Measurements from ENCODE around the gene SKOR2. TPM values are rescaled to one million over a fixed set of nuclear protein-coding genes. Genes with fewer than 3 reads are reported as not detected.
A peak's percentile ranks its signal among the peaks of the same experiment; 100 is the strongest.

The SKOR2 gene, protein sequence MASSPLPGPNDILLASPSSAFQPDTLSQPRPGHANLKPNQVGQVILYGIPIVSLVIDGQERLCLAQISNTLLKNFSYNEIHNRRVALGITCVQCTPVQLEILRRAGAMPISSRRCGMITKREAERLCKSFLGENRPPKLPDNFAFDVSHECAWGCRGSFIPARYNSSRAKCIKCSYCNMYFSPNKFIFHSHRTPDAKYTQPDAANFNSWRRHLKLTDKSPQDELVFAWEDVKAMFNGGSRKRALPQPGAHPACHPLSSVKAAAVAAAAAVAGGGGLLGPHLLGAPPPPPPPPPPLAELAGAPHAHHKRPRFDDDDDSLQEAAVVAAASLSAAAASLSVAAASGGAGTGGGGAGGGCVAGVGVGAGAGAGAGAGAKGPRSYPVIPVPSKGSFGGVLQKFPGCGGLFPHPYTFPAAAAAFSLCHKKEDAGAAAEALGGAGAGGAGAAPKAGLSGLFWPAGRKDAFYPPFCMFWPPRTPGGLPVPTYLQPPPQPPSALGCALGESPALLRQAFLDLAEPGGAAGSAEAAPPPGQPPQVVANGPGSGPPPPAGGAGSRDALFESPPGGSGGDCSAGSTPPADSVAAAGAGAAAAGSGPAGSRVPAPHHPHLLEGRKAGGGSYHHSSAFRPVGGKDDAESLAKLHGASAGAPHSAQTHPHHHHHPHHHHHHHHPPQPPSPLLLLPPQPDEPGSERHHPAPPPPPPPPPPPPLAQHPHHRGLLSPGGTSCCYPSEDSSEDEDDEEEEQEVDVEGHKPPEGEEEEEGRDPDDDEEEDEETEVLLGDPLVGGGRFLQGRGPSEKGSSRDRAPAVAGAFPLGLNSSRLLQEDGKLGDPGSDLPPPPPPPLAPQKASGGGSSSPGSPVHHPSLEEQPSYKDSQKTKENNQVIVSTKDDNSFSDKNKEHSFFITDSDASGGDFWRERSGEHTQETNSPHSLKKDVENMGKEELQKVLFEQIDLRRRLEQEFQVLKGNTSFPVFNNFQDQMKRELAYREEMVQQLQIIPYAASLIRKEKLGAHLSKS
- total RNA-seq (2012; rRNA removed): not detected in 2 replicates

DNA sequence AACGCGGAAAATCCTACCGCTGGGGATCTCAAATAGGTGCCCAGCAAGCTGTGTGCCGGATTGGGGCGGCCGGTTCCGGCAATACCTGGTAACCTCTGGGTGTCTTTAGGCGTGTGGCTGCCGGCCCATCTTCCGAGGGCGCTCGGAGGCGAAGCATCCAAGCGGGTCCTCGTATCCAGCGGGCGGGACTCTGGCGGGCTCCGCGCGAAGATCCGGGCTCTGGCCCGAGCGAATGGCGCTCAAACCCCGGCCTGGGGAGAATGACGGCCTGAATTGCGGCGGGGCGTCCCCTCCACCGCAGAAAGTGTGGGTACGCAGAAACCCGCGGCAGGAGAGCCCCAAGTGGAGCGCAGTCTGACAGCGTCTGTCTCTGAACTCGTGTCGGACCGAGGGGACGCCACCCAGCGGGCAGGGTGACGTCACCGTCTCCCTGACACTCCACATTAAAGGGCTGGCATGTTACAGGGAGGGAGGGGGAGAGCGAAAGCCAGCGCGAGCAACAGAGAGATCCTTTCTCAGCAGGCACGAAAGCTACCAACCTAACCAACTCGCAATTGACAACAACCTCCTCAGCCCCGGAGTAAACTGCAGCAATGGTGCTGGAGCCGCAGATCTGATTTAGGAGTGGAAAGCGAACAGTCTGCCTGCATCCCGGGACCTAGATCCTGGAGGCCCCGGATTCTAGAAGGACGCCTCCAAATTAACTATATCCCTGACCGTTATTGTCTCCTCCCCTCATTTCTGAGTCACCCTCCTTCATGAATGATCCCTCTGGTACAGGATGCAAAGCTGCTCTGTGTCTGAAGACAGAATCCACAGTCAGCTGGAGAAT is at the start of gene SKOR2:
SKOR2 (minus strand) TSS at position 372 of the 832 bp plus-strand sequence. CDS start 2,477 bp downstream, outside the sequence.
- Histone ChIP-seq H3K9ac (ENCODE audit: low read depth, low read length) (no peak within 1 kb of the TSS), H3K4me3 (ENCODE audit: low read length) (peak within 1 kb of the TSS; percentile 43), H3K27me3 (ENCODE audit: control insufficient read depth, insufficient read depth, low read length) (peaks cover 88% of the 10 kb centered on the region)

DNA sequence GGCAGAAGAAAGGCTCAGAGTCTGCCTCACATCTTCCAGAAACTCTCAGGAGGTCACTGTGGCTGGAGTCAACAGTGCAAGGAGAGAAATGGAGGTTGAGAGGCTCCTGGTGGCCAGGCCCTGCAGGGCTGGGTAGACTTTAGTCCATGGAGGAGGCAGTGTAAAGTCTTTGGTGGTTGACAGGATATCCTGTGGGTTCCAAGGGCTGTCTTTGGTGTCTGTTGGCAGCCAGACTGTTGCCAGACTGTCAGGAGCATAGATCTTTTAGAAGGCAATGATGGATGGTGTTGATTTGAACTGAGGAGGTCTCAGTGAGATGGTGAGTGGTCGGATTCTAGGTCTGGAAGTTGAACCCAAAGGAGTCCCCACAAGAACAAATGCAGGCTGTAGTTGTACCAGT is 45.0 kb upstream of the SKOR2 start:
- no peak overlapping the region for H3K4me3 ChIP-seq (ENCODE audit: low read length)
- H3K9me3 ChIP-seq (replicated peaks; ENCODE audit: low read length): no peaks in the 10 kb centered on the region
- H3K4me2 ChIP-seq (ENCODE audit: low read length): no peak overlapping the region
- H3K9ac ChIP-seq (ENCODE audit: low read depth, low read length): no peak overlapping the region
- no peaks in the 10 kb centered on the region for H3K36me3 ChIP-seq (ENCODE audit: insufficient read depth, low read length)
- peaks cover 8% of the 10 kb centered on the region for H3K4me1 ChIP-seq (ENCODE audit: control insufficient read depth, insufficient read depth, low read length)
- no peaks in the 10 kb centered on the region for H3K27me3 ChIP-seq (ENCODE audit: control insufficient read depth, insufficient read depth, low read length)

More for the DNA sequence above, at the start of gene SKOR2:
- H3K9me3 ChIP-seq (replicated peaks; ENCODE audit: low read length): peaks cover 3% of the 10 kb centered on the region
- no peaks in the 10 kb centered on the region for H3K36me3 ChIP-seq (ENCODE audit: insufficient read depth, low read length)
- H3K4me1 ChIP-seq (ENCODE audit: control insufficient read depth, insufficient read depth, low read length): peaks cover 7% of the 10 kb centered on the region
- peak within 1 kb of the TSS; percentile 77 for H3K4me2 ChIP-seq (ENCODE audit: low read length)

DNA sequence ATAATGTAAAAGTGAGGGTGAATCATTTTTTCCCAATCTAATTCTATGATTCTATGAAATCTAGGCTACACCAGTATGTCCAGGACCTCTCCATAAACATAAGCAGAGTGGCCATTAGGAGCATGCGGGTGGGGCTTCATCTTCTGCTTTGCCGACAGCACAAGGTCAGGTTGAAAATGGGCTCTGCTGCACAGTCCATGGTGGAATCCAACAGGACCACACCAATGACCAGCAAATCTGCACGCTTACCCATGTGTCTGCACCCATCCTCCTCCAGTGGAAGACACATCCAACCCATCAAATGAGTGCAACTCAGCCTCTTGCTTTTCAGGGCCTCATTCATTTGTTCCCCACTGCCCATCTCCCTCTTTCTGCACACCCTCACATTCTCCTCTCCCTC is 43.3 kb upstream of the SKOR2 start:
- no peaks in the 10 kb centered on the region for H3K27me3 ChIP-seq (ENCODE audit: control insufficient read depth, insufficient read depth, low read length)
- peaks cover 8% of the 10 kb centered on the region for H3K4me1 ChIP-seq (ENCODE audit: control insufficient read depth, insufficient read depth, low read length)
- no peak overlapping the region for H3K9ac ChIP-seq (ENCODE audit: low read depth, low read length)
- H3K9me3 ChIP-seq (replicated peaks; ENCODE audit: low read length): no peaks in the 10 kb centered on the region
- H3K4me3 ChIP-seq (ENCODE audit: low read length): no peak overlapping the region
- no peak overlapping the region for H3K4me2 ChIP-seq (ENCODE audit: low read length)
- H3K36me3 ChIP-seq (ENCODE audit: insufficient read depth, low read length): no peaks in the 10 kb centered on the region

DNA sequence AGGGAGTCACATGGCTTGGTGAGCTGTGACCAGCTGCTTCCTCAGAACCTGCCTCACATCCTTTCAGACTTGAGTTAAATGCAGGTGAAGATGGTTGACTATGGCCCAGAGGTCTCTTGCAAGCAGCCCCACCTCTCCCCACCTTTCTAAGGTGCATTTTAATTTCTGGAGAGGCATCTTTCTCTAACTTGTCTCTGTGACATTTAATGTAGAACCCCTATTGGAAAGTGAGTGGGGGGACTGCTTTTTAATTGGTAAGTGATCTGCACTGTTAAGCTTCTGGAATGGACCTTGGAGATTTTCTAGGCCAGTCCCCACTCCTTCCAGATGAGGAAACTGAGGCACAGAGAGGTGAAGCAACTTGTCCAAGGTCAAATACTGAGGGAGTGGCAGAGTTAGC is 37.3 kb upstream of the SKOR2 start:
- Histone ChIP-seq H3K9me3 (replicated peaks; ENCODE audit: low read length) (no peaks in the 10 kb centered on the region), H3K4me3 (ENCODE audit: low read length) (no peak overlapping the region), H3K9ac (ENCODE audit: low read depth, low read length) (no peak overlapping the region)

DNA sequence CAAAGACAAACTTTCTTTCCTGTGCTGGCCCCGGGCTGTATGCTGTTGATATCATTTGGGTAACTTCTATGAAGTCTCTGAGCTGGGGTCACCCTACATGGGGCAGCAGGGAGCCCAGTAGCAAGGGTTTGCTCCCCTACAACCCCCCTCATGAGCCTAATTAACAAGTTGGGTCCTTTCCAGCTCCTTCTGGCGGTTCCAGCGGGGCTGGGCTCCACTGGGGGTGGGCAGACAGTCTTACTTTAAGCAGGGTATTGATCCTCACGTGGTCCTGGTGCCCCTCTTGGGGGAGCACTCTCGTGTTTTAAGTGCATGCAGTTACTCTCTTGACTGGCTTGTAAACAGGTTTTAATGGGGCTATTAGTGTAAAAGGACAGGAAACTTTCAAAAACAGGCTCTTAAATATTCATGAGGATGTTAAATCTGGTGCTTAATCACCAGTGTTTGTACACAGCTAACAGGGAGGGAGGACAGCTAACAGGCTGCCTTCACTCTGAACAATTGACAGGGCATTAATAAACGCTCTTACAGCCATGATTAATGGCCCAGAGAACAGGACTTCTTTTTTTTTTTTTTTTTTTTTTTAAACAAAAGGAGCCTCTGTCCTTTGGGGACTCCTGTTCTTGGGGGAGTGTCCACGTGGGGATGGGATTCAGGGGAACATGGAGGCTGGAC is 36.6 kb upstream of the SKOR2 start:
- Histone ChIP-seq H3K9ac (ENCODE audit: low read depth, low read length) (no peak overlapping the region), H3K4me3 (ENCODE audit: low read length) (no peak overlapping the region), H3K4me1 (ENCODE audit: control insufficient read depth, insufficient read depth, low read length) (peaks cover 5% of the 10 kb centered on the region), H3K4me2 (ENCODE audit: low read length) (no peak overlapping the region), H3K36me3 (ENCODE audit: insufficient read depth, low read length) (peaks cover 9% of the 10 kb centered on the region), H3K27me3 (ENCODE audit: control insufficient read depth, insufficient read depth, low read length) (no peaks in the 10 kb centered on the region), H3K9me3 (replicated peaks; ENCODE audit: low read length) (no peaks in the 10 kb centered on the region)

More for the DNA sequence above, 37.3 kb upstream of the SKOR2 start:
- H3K4me1 ChIP-seq (ENCODE audit: control insufficient read depth, insufficient read depth, low read length): peaks cover 5% of the 10 kb centered on the region
- no peaks in the 10 kb centered on the region for H3K27me3 ChIP-seq (ENCODE audit: control insufficient read depth, insufficient read depth, low read length)
- peaks cover 2% of the 10 kb centered on the region for H3K36me3 ChIP-seq (ENCODE audit: insufficient read depth, low read length)
- H3K4me2 ChIP-seq (ENCODE audit: low read length): no peak overlapping the region

DNA sequence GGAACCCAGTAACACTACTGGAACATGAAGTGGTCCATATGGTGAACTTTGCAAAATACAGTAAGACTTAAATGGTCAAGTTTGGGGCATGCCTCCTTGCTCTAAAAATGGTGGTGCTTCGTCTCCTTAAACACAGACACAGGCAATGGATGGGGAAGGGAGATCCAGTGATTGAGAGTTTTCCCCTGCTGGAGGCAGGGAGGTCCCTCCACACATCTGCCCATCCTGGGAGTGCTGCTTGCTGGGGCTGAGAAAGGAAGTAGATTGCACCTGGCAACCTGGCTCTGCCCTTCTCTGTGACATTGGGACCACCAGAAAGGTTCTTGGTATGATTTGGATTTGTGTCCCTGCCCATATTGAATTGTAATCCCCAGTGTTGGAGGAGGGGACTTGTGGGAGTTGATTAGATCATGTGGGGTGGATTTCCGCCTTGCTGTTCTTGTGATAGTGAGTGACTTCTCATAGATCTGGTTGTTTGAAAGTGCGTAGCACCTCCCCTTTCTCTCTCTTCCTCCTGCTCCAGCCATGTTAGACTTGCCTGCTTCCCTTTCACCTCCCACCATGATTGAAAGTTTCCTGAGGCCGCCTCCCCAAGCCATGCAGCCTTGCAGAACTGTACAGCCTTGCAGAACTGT is 35.4 kb upstream of the SKOR2 start:
- Histone ChIP-seq H3K4me2 (ENCODE audit: low read length) (no peak overlapping the region), H3K36me3 (ENCODE audit: insufficient read depth, low read length) (peaks cover 16% of the 10 kb centered on the region), H3K4me3 (ENCODE audit: low read length) (no peak overlapping the region), H3K9me3 (replicated peaks; ENCODE audit: low read length) (no peaks in the 10 kb centered on the region), H3K4me1 (ENCODE audit: control insufficient read depth, insufficient read depth, low read length) (no peaks in the 10 kb centered on the region), H3K9ac (ENCODE audit: low read depth, low read length) (no peak overlapping the region), H3K27me3 (ENCODE audit: control insufficient read depth, insufficient read depth, low read length) (no peaks in the 10 kb centered on the region)

DNA sequence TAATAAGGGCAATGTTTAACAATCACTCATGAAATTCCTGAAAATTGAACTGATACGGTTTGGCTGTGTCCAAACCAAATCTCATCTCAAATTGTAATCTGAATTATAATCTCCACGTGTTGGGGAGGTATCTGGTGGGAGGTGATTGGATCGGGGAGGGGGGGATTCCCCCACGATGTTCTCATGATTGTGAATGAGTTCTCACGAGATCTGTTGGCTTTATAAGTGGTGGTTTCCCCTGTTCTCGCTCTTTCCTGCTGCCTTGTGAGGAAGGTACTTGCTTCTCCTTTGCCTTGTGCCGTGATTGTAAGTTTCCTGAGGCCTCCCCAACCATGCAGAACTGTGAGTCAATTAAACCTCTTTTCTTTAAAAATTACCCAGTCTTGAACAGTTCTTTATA is 34.0 kb upstream of the SKOR2 start:
- no peak overlapping the region for H3K4me3 ChIP-seq (ENCODE audit: low read length)
- no peak overlapping the region for H3K4me2 ChIP-seq (ENCODE audit: low read length)
- no peaks in the 10 kb centered on the region for H3K9me3 ChIP-seq (replicated peaks; ENCODE audit: low read length)
- H3K27me3 ChIP-seq (ENCODE audit: control insufficient read depth, insufficient read depth, low read length): no peaks in the 10 kb centered on the region
- no peaks in the 10 kb centered on the region for H3K4me1 ChIP-seq (ENCODE audit: control insufficient read depth, insufficient read depth, low read length)
- H3K36me3 ChIP-seq (ENCODE audit: insufficient read depth, low read length): peaks cover 16% of the 10 kb centered on the region
- H3K9ac ChIP-seq (ENCODE audit: low read depth, low read length): no peak overlapping the region

DNA sequence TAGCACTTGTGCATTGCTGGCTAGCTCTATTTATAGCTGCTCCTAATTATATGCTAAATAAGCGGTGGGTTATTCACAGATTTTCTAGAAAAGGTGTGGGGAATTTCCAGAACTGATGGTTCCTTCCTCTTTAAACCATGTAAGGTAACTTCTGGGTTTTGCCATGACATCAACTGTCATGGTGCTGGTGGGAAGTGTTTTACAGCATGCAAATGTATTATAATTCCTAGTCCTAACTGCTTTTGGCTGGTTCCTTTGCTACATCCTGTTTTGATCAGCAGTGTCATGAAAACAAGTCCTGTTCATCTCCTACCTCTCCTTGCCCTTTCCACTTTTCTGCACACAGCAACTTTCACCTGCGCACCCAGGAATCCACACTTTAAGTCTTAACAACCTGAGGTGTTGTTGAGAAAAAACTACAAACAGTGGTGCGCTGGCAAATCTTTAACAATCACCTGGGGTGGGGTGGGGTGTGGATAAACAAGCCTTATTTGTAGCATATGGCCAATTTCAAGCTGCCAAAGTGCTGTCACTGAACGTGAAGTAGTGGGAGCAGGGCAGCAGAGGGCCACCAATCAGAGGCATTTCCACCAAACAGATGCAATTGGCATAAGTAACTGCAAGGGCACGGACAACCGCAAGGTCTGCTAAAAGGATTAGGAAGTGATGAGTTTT is 33.4 kb upstream of the SKOR2 start:
- no peak overlapping the region for H3K4me3 ChIP-seq (ENCODE audit: low read length)
- peaks cover 16% of the 10 kb centered on the region for H3K36me3 ChIP-seq (ENCODE audit: insufficient read depth, low read length)
- H3K9me3 ChIP-seq (replicated peaks; ENCODE audit: low read length): no peaks in the 10 kb centered on the region
- peaks cover 4% of the 10 kb centered on the region for H3K4me1 ChIP-seq (ENCODE audit: control insufficient read depth, insufficient read depth, low read length)
- no peak overlapping the region for H3K9ac ChIP-seq (ENCODE audit: low read depth, low read length)
- no peak overlapping the region for H3K4me2 ChIP-seq (ENCODE audit: low read length)
- H3K27me3 ChIP-seq (ENCODE audit: control insufficient read depth, insufficient read depth, low read length): no peaks in the 10 kb centered on the region

DNA sequence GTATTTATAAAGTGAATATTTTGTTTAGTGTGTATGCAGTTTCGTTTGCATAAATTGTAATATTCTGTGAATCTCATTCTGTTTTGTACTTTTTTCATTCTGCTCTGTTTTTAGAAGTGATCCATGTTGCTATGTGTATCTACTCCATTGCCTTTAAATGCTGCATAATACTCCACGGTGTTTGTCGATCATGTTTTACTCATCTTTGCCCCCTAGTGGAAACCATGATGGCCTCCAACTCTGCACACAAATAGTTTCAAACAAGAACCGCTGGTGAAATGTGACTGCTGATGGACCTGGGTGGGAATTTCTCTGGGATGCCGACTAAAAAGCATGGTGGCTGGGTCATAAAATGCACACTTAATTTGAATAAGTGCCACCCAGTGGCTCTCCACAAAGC is 32.0 kb upstream of the SKOR2 start:
- Histone ChIP-seq H3K4me3 (ENCODE audit: low read length) (no peak overlapping the region), H3K4me2 (ENCODE audit: low read length) (no peak overlapping the region), H3K4me1 (ENCODE audit: control insufficient read depth, insufficient read depth, low read length) (peaks cover 10% of the 10 kb centered on the region), H3K9me3 (replicated peaks; ENCODE audit: low read length) (no peaks in the 10 kb centered on the region), H3K9ac (ENCODE audit: low read depth, low read length) (no peak overlapping the region), H3K27me3 (ENCODE audit: control insufficient read depth, insufficient read depth, low read length) (no peaks in the 10 kb centered on the region), H3K36me3 (ENCODE audit: insufficient read depth, low read length) (peaks cover 17% of the 10 kb centered on the region)

DNA sequence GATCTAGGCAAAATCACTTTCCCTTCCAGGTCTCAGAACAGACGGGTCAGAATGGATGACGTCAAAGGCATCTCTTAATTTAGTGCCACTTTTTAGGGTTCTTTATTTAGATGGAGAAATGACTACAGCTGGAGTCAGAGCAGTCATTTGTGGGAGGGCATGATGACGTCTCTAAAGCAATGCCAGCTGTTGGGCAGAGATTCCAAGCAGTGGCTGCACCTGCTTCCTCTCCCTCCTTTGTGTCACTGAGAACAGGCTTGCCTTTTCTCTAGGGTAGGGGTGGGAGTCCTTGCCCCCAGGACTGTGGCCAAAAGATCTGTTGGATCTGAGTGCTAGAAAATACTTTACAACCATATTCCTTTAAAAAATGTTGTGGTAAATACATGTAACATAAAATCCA is 28.7 kb upstream of the SKOR2 start:
- Histone ChIP-seq H3K9ac (ENCODE audit: low read depth, low read length) (no peak overlapping the region), H3K27me3 (ENCODE audit: control insufficient read depth, insufficient read depth, low read length) (no peaks in the 10 kb centered on the region), H3K9me3 (replicated peaks; ENCODE audit: low read length) (no peaks in the 10 kb centered on the region), H3K4me1 (ENCODE audit: control insufficient read depth, insufficient read depth, low read length) (peaks cover 16% of the 10 kb centered on the region), H3K4me3 (ENCODE audit: low read length) (no peak overlapping the region), H3K36me3 (ENCODE audit: insufficient read depth, low read length) (peaks cover 31% of the 10 kb centered on the region), H3K4me2 (ENCODE audit: low read length) (no peak overlapping the region)
